Ectodermal cell (in vitro differentiated cells): ENCODE data around the gene SS18L1.

Source experiments
- H3K27ac ChIP-seq: 2 replicates; pipeline ENCODE4 v1.7.0; 2013; ENCODE audit warnings: mild to moderate bottlenecking, low read depth, low read length; ENCODE audit not compliant: insufficient read depth, poor library complexity, severe bottlenecking
- H3K27me3 ChIP-seq: 2 replicates; pipeline ENCODE4 v1.7.0; 2013; ENCODE audit warnings: mild to moderate bottlenecking, low read length; ENCODE audit not compliant: insufficient read depth, control insufficient read depth, poor library complexity, severe bottlenecking
- H3K36me3 ChIP-seq: one replicate; pipeline ENCODE4 v1.7.0; 2013; ENCODE audit warnings: low read length; ENCODE audit not compliant: control insufficient read depth, insufficient read depth
- H3K4me1 ChIP-seq: one replicate; pipeline ENCODE4 v1.7.0; 2013; ENCODE audit warnings: low read length; ENCODE audit not compliant: control insufficient read depth, insufficient read depth
- H3K4me3 ChIP-seq: 2 replicates; pipeline ENCODE4 v1.7.0; 2013; ENCODE audit warnings: low read depth, low read length, control low read depth; ENCODE audit not compliant: insufficient read depth
- H3K9me3 ChIP-seq: 2 replicates; pipeline ENCODE4 v1.7.0; 2013; ENCODE audit warnings: mild to moderate bottlenecking, low read length, moderate library complexity; ENCODE audit not compliant: control insufficient read depth
- WGBS, 2 experiments: methylation state at CpG; one replicate each; pipeline ENCODE4 v1.1.7; 2013; ENCODE audit warnings: missing lambda C conversion rate in 2 of 2; 5-methylcytosine and 5-hydroxymethylcytosine counted together

Gene SS18L1

GRCh38 chr20:62227977-62228958 lies 84.7 kb downstream of the SS18L1 start:
- Histone ChIP-seq H3K4me3 (no peak overlapping the region), H3K9me3 (no peaks in the 10 kb centered on the region), H3K4me1 (peaks cover 4% of the 10 kb centered on the region), H3K27ac (no peak overlapping the region), H3K36me3 (no peaks in the 10 kb centered on the region), H3K27me3 (peaks cover 15% of the 10 kb centered on the region)
- 71 to 73% methylated on average over 37 of the region's 37 CpGs for WGBS, 2 experiments

- H3K27me3 ChIP-seq = peaks cover 7% of the 10 kb centered on the region
- 90% methylated on average over 7 of the region's 7 CpGs for WGBS, 2 experiments
- H3K9me3 ChIP-seq = no peaks in the 10 kb centered on the region
- H3K36me3 ChIP-seq = no peaks in the 10 kb centered on the region
- no peak overlapping the region for H3K4me3 ChIP-seq
- no peak overlapping the region for H3K27ac ChIP-seq
- H3K4me1 ChIP-seq = peaks cover 4% of the 10 kb centered on the region
Measured at GRCh38 chr20:62228982-62229545, 85.5 kb downstream of the SS18L1 start.

- Histone ChIP-seq H3K36me3 (no peaks in the 10 kb centered on the region), H3K4me3 (no peak overlapping the region), H3K4me1 (peaks cover 7% of the 10 kb centered on the region), H3K9me3 (no peaks in the 10 kb centered on the region), H3K27ac (no peak overlapping the region), H3K27me3 (peaks cover 2% of the 10 kb centered on the region)
- 71 to 76% methylated on average over 4 of the region's 4 CpGs for WGBS, 2 experiments
Measured at GRCh38 chr20:62229667-62230066, 86.1 kb downstream of the SS18L1 start.

GRCh38 chr20:62230276-62230675 lies 86.7 kb downstream of the SS18L1 start:
- no peak overlapping the region for H3K4me3 ChIP-seq
- no peaks in the 10 kb centered on the region for H3K36me3 ChIP-seq
- peaks cover 12% of the 10 kb centered on the region for H3K4me1 ChIP-seq
- WGBS, 2 experiments = 87% methylated on average over 2 of the region's 2 CpGs
- no peak overlapping the region for H3K27ac ChIP-seq
- H3K27me3 ChIP-seq = no peaks in the 10 kb centered on the region
- no peaks in the 10 kb centered on the region for H3K9me3 ChIP-seq

- WGBS, 2 experiments = 92 to 93% methylated on average over 10 of the region's 10 CpGs
- no peaks in the 10 kb centered on the region for H3K27me3 ChIP-seq
- peaks cover 12% of the 10 kb centered on the region for H3K4me1 ChIP-seq
Measured at GRCh38 chr20:62230696-62231095, 87.1 kb downstream of the SS18L1 start.

GRCh38 chr20:62231292-62231691 lies 87.7 kb downstream of the SS18L1 start:
- Histone ChIP-seq H3K4me3 (no peak overlapping the region), H3K36me3 (no peaks in the 10 kb centered on the region), H3K9me3 (no peaks in the 10 kb centered on the region), H3K4me1 (peaks cover 12% of the 10 kb centered on the region), H3K27me3 (no peaks in the 10 kb centered on the region), H3K27ac (no peak overlapping the region)
- WGBS, 2 experiments = 83% methylated on average over 6 of the region's 6 CpGs

More at GRCh38 chr20:62230696-62231095, 87.1 kb downstream of the SS18L1 start:
- no peaks in the 10 kb centered on the region for H3K36me3 ChIP-seq
- H3K4me3 ChIP-seq = no peak overlapping the region
- H3K9me3 ChIP-seq = no peaks in the 10 kb centered on the region
- no peak overlapping the region for H3K27ac ChIP-seq
